ENCODE data around the gene BAG2.

GRCh38 chr6:57162516-57162915 is 9.6 kb upstream of the BAG2 start:
- no peak for TF ChIP-seq ZNF274 (IDR thresholded peaks at IDR 0.05; ENCODE audit: low read depth, low read length)
- no peak for TF ChIP-seq YY1 (IDR thresholded peaks at IDR 0.05; ENCODE audit: insufficient read depth, insufficient read length)

Data from NT2/D1 (cell line).